ENCODE data around the gene TSC22D3. TPM values are rescaled to one million over a fixed set of nuclear protein-coding genes. Genes with fewer than 3 reads are reported as not detected.

Gene TSC22D3
- total and polyA plus RNA-seq, 2 donors (not counting 1 experiment from before 2014, with no cell fraction given) = 447 to 3,050 TPM

GRCh38 chrX:107743995-107744394, 31.6 kb downstream of the TSC22D3 start:
- WGBS (ENCODE audit: insufficient coverage) = 100% methylated on average over 3 of the region's 7 CpGs
- Histone ChIP-seq H3K27ac (ENCODE audit: low read length in 2 of 2) (no peak overlapping the region), H3K36me3 (replicated peaks in 1 of 2; ENCODE audit: control extremely low read depth in 1 of 2, control insufficient read depth in 1 of 2, extremely low read depth in 1 of 2, insufficient read depth in 2 of 2, low read length in 1 of 2) (no peaks in the 10 kb centered on the region), H3K9ac (ENCODE audit: low read length) (no peak overlapping the region), H3K9me3 (ENCODE audit: control extremely low read depth in 1 of 3, control insufficient read depth in 2 of 3, insufficient read depth in 1 of 3, low read length in 2 of 3) (no peaks in the 10 kb centered on the region), H3K27me3 (replicated peaks in 1 of 4; ENCODE audit: control extremely low read depth in 1 of 4, control insufficient read depth in 3 of 4, insufficient read depth in 4 of 4, low read length in 3 of 4) (no peaks in the 10 kb centered on the region), H3K4me3 (ENCODE audit: control extremely low read depth in 1 of 5, extremely low read depth in 1 of 5, insufficient read depth in 1 of 5, low read depth in 2 of 5, low read length in 4 of 5) (no peak overlapping the region), H3K4me1 (ENCODE audit: control insufficient read depth in 2 of 2, insufficient read depth in 2 of 2, low read length in 2 of 2) (peaks cover 14 to 19% of the 10 kb centered on the region in 2 donors), H3K4me2 (replicated peaks; ENCODE audit: low read depth, low read length, poor library complexity, severe bottlenecking) (no peak overlapping the region), H2AFZ (ENCODE audit: insufficient read depth, low read depth, low read length, poor library complexity, severe bottlenecking) (no peak overlapping the region), H4K20me1 (ENCODE audit: control insufficient read depth, insufficient read depth, low read length, poor library complexity, severe bottlenecking) (no peaks in the 10 kb centered on the region), H3K79me2 (ENCODE audit: control insufficient read depth, insufficient read depth, low read length) (no peaks in the 10 kb centered on the region)
- no peak for DNase-seq
- CTCF ChIA-PET = interaction anchor here (1.7 kb wide), 1 partner anchor 9 kb away, joined by 4 read pairs; no protein-coding TSS in a partner anchor
- H3K27ac Mint-ChIP-seq = peak overlapping the region; percentile 32
- intact Hi-C loops (cut with micrococcal nuclease) = no loop called here
- TF ChIP-seq CTCF (IDR thresholded peaks at IDR 0.05) (no peak), EZH2 (IDR thresholded peaks at IDR 0.05; ENCODE audit: borderline replicate concordance, insufficient read depth, low read depth, low read length, poor library complexity, severe bottlenecking) (no peak)
- ATAC-seq (ENCODE audit: low read depth) = no peak
- POLR2A ChIA-PET = interaction anchor here (0.8 kb wide), 1 partner anchor 31 kb away, joined by 4 read pairs; the partner anchor contains the start of gene TSC22D3
- H3K4me3 Mint-ChIP-seq = no peak overlapping the region
- H3K4me1 Mint-ChIP-seq = peaks cover 15% of the 10 kb centered on the region
- H3K9me3 Mint-ChIP-seq (ENCODE audit: insufficient read depth) = no peaks in the 10 kb centered on the region
- H3K27me3 Mint-ChIP-seq = no peaks in the 10 kb centered on the region

- no peak for DNase-seq
- Histone ChIP-seq H3K4me3 (ENCODE audit: control extremely low read depth in 1 of 5, extremely low read depth in 1 of 5, insufficient read depth in 1 of 5, low read depth in 2 of 5, low read length in 4 of 5) (peak overlapping the region in 2 of 5 experiments; percentile 15 to 20), H3K4me2 (replicated peaks; ENCODE audit: low read depth, low read length, poor library complexity, severe bottlenecking) (peak overlapping the region; percentile 62), H3K9ac (ENCODE audit: low read length) (peak overlapping the region; percentile 35), H3K79me2 (ENCODE audit: control insufficient read depth, insufficient read depth, low read length) (peaks cover 2% of the 10 kb centered on the region), H3K36me3 (replicated peaks in 1 of 2; ENCODE audit: control extremely low read depth in 1 of 2, control insufficient read depth in 1 of 2, extremely low read depth in 1 of 2, insufficient read depth in 2 of 2, low read length in 1 of 2) (no peaks in the 10 kb centered on the region), H4K20me1 (ENCODE audit: control insufficient read depth, insufficient read depth, low read length, poor library complexity, severe bottlenecking) (no peaks in the 10 kb centered on the region), H3K4me1 (ENCODE audit: control insufficient read depth in 2 of 2, insufficient read depth in 2 of 2, low read length in 2 of 2) (peaks cover 14 to 19% of the 10 kb centered on the region in 2 donors), H3K27me3 (replicated peaks in 1 of 4; ENCODE audit: control extremely low read depth in 1 of 4, control insufficient read depth in 3 of 4, insufficient read depth in 4 of 4, low read length in 3 of 4) (no peaks in the 10 kb centered on the region), H2AFZ (ENCODE audit: insufficient read depth, low read depth, low read length, poor library complexity, severe bottlenecking) (peak overlapping the region; percentile 79), H3K27ac (ENCODE audit: low read length in 2 of 2) (peak overlapping the region; percentile 62 to 68), H3K9me3 (ENCODE audit: control extremely low read depth in 1 of 3, control insufficient read depth in 2 of 3, insufficient read depth in 1 of 3, low read length in 2 of 3) (no peaks in the 10 kb centered on the region)
- H3K27me3 Mint-ChIP-seq = no peaks in the 10 kb centered on the region
- ChIA-PET CTCF (interaction anchor here (3.1 kb wide), 1 partner anchor 24 kb away, joined by 20 read pairs; no protein-coding TSS in a partner anchor), POLR2A (interaction anchor here (0.7 to 4.2 kb wide), 5 partner anchors 10 to 114 kb away, joined by 3 to 29 read pairs (median 5); partner anchors contain the start of genes PRPS1 and TSC22D3)
- 38% methylated on average over 9 of the region's 23 CpGs for WGBS (ENCODE audit: insufficient coverage)
- peak overlapping the region; percentile 88 for H3K4me3 Mint-ChIP-seq
- peaks cover 15% of the 10 kb centered on the region for H3K4me1 Mint-ChIP-seq
- H3K9me3 Mint-ChIP-seq (ENCODE audit: insufficient read depth) = no peaks in the 10 kb centered on the region
- ATAC-seq (ENCODE audit: low read depth) = no peak
- H3K27ac Mint-ChIP-seq = peak overlapping the region; percentile 98
- no peak for TF ChIP-seq EZH2 (IDR thresholded peaks at IDR 0.05; ENCODE audit: borderline replicate concordance, insufficient read depth, low read depth, low read length, poor library complexity, severe bottlenecking)
- intact Hi-C loops (cut with micrococcal nuclease) = loop anchor here (1.0 kb wide), 2 partner anchors 33 to 68 kb away; partner anchors contain the start of gene TSC22D3
Observed at GRCh38 chrX:107742700-107743191, 32.8 kb downstream of the TSC22D3 start.
